ENCODE data around the gene DOCK2. TPM values are rescaled to one million over a fixed set of nuclear protein-coding genes. Genes with fewer than 3 reads are reported as not detected.
"Not testable (repeated sequence)": the region's sequence is repeated elsewhere in the genome, so short reads cannot be mapped to it uniquely, and the experiment has no call there.

DOCK2 gene
- total and polyA plus RNA-seq, 8 donors = 0.73 to 15.6 (median 1.7) TPM

DNA sequence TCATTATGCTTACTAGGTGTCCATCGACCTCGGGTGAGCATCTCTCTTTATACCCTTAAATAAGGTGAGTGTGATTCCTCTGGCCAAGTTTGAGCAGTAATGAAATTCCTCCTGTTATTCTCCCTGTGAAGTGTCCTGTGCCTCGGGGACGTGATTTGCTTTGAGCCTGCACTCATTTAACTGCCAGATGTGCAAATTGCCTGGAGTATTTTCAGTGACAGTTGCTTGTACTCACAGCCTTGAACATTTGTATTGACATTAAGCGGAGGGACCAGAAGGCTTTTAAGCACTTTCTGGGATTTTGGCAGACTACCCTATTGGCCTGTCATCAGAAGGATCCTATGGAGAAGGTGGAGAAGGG lies 126.9 kb downstream of the DOCK2 start:
- Histone ChIP-seq H3K9me3 (no peaks in the 10 kb centered on the region), H3K36me3 (no peaks in the 10 kb centered on the region), H3K27me3 (no peaks in the 10 kb centered on the region), H3K4me1 (peaks cover 0 to 7% (median 3%) of the 10 kb centered on the region in 3 donors), H3K27ac (no peak overlapping the region), H3K4me3 (no peak overlapping the region)
- intact Hi-C loops (cut with DNase I) = no loop called here
- DNase-seq (no peak), FAIRE-seq (no peak), ATAC-seq (no peak)
- 63 to 64% methylated on average over 5 of the region's 5 CpGs for WGBS, 2 donors
- TF ChIP-seq, protein P1, sequence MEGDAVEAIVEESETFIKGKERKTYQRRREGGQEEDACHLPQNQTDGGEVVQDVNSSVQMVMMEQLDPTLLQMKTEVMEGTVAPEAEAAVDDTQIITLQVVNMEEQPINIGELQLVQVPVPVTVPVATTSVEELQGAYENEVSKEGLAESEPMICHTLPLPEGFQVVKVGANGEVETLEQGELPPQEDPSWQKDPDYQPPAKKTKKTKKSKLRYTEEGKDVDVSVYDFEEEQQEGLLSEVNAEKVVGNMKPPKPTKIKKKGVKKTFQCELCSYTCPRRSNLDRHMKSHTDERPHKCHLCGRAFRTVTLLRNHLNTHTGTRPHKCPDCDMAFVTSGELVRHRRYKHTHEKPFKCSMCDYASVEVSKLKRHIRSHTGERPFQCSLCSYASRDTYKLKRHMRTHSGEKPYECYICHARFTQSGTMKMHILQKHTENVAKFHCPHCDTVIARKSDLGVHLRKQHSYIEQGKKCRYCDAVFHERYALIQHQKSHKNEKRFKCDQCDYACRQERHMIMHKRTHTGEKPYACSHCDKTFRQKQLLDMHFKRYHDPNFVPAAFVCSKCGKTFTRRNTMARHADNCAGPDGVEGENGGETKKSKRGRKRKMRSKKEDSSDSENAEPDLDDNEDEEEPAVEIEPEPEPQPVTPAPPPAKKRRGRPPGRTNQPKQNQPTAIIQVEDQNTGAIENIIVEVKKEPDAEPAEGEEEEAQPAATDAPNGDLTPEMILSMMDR (IDR thresholded peaks at IDR 0.05) = no peak

DNA sequence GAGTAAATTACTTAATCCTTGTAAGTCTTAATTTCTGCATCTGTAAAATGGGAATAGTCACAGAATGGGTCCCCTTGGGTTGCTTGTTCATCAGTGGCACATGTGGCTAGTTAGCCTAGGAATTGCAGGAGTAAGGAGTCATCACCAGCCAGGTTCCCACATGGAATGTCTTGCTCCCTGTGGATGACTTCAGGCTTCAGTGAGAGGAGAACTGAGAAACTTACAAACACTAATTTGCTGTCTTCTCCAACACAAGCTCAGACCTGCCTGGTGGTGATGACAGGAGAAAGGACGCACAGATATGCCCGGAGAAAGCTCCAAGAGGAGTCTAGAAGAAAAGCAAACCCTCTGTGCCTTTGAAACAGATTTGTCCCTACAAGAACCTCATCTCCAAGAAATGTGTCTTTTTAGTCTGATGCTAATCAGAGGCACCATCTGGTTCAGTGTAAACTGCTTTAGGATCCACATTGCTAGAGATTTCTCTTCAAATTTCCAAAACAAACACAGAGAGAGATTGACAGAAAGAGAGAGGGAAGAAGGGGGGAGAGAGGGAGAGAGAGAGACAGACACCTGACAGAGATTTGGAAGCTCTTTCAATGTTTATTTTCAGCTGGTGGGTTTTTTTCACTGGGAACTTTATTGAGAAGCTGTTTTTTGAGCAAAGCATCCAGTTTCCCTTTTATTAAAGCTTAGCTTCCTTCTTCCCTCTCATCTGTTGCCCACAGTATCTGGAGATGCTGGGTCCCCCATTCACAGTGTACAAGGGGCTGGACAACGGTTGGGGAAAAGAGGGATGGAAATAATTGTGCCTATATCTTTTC lies 128.3 kb downstream of the DOCK2 start:
- H3K27ac ChIP-seq = no peak overlapping the region
- no peaks in the 10 kb centered on the region for H3K9me3 ChIP-seq
- no peaks in the 10 kb centered on the region for H3K36me3 ChIP-seq
- TF ChIP-seq, protein P1 (IDR thresholded peaks at IDR 0.05) = no peak
- peaks cover 0 to 7% (median 3%) of the 10 kb centered on the region in 3 donors for H3K4me1 ChIP-seq
- intact Hi-C loops (cut with DNase I) = no loop called here
- no peak overlapping the region for H3K4me3 ChIP-seq
- FAIRE-seq (no peak), DNase-seq (no peak), ATAC-seq (no peak)
- 72 to 77% methylated on average over 3 of the region's 3 CpGs for WGBS, 2 donors
- no peaks in the 10 kb centered on the region for H3K27me3 ChIP-seq

DNA sequence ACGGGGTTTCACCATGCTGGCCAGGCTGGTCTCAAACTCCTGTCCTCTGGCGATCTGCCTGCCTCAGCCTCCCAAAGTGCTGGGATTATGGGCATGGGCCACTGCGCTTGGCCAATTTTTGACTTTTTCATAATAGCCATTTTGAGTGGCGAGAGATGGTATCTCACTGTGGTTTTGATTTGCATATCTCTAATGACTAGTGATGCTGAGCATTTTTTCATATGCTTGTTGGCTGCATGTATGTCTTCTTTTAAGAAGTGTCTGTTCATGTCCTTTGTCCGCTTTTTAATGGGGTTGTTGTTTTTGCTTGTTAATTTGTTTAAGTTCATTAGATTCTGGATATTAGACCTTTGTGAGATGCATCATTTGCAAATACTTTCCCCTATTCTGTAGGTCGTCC lies 129.9 kb downstream of the DOCK2 start:
- H3K27ac ChIP-seq; DNase-seq; H3K36me3 ChIP-seq; intact Hi-C loops (cut with DNase I); ATAC-seq; H3K4me3 ChIP-seq; H3K27me3 ChIP-seq; H3K9me3 ChIP-seq; H3K4me1 ChIP-seq; FAIRE-seq: not testable (repeated sequence)
- 93 to 94% methylated on average over 6 of the region's 6 CpGs for WGBS, 2 donors

DNA sequence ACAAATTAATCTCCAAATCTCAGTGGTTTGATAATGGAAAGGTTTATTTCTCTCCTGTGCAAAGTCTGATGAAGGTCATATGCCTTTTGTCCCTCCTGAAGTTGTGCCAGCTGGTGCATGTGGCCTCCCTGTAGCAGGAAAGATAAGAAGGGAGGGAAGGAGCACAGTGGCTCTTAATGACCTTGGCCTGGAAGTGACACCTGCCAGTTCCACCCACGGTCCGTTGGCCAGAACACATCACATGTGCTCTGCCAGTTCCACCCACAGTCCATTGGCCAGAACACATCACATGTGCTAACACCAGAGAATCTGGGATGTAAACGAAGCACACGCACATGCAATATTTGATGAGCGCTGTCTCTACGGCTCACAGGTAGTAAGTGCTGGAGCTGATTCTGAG lies 130.9 kb downstream of the DOCK2 start:
- peak; percentile 81 to 98 (median 92) for ATAC-seq
- H3K4me3 ChIP-seq = no peak overlapping the region
- no peaks in the 10 kb centered on the region for H3K36me3 ChIP-seq
- intact Hi-C loops (cut with DNase I) = no loop called here
- 19 to 30% methylated on average over 6 of the region's 6 CpGs for WGBS, 2 donors
- peaks cover 0 to 7% (median 3%) of the 10 kb centered on the region in 3 donors for H3K4me1 ChIP-seq
- FAIRE-seq = no peak
- H3K27me3 ChIP-seq = no peaks in the 10 kb centered on the region
- peak in 5 of 6 donors; percentile 47 to 71 (median 55) for DNase-seq
- H3K27ac ChIP-seq = no peak overlapping the region
- TF ChIP-seq, protein P1 (IDR thresholded peaks at IDR 0.05) = no peak
- no peaks in the 10 kb centered on the region for H3K9me3 ChIP-seq

DNA sequence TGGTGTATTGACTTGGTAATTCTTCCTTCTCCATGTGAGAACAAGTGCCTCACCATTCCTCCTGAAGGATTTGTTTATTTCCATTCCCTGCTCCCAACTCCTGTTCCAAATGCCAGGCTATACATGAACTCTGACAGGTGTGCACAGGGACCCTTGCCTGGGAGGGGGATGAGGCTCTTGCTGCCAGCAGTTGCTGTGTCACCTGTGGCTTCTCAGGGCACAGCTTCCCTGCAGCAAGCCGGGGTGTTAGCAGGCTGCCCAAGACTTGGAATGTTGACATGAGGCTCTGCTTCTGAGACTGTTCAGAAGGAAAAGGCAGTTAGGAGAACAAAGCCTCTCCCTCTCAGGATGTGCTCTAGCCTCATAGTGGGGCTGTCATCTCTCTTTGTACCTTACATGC lies 131.3 kb downstream of the DOCK2 start:
- ATAC-seq (peak; percentile 38 to 78 (median 46)), DNase-seq (peak in 3 of 6 donors; percentile 11 to 42 (median 28)), FAIRE-seq (no peak)
- H3K27ac ChIP-seq = no peak overlapping the region
- intact Hi-C loops (cut with DNase I) = no loop called here
- H3K36me3 ChIP-seq = no peaks in the 10 kb centered on the region
- no peaks in the 10 kb centered on the region for H3K9me3 ChIP-seq
- TF ChIP-seq, protein P1 (IDR thresholded peaks at IDR 0.05) = no peak
- H3K27me3 ChIP-seq = no peaks in the 10 kb centered on the region
- H3K4me1 ChIP-seq = peaks cover 0 to 7% (median 3%) of the 10 kb centered on the region in 3 donors
- WGBS, 2 donors = 13 to 27% methylated on average over 1 of the region's 1 CpG
- H3K4me3 ChIP-seq = no peak overlapping the region
